ENCODE data around the gene GABBR2.
A peak's percentile ranks its signal among the peaks of the same experiment; 100 is the strongest.

The GABBR2 gene

GRCh38 chr9:98708933-98709911, at the start of gene GABBR2:
GABBR2 (minus strand) TSS chr9:98708935; CDS start chr9:98708737, 198 bp downstream.
- DNase-seq (ENCODE audit: low spot score): no peak

- no peak for DNase-seq (ENCODE audit: low spot score)
These were observed 46.4 kb upstream of the GABBR2 start for GRCh38 chr9:98755006-98755618.

- no peak for DNase-seq (ENCODE audit: low spot score)
These were observed 42.5 kb upstream of the GABBR2 start for GRCh38 chr9:98751210-98751609.

- DNase-seq (ENCODE audit: low spot score): no peak
These were observed 41.8 kb upstream of the GABBR2 start for GRCh38 chr9:98750364-98751060.

- no peak for DNase-seq (ENCODE audit: low spot score)
These were observed 38.7 kb upstream of the GABBR2 start for GRCh38 chr9:98747476-98747875.

DNA sequence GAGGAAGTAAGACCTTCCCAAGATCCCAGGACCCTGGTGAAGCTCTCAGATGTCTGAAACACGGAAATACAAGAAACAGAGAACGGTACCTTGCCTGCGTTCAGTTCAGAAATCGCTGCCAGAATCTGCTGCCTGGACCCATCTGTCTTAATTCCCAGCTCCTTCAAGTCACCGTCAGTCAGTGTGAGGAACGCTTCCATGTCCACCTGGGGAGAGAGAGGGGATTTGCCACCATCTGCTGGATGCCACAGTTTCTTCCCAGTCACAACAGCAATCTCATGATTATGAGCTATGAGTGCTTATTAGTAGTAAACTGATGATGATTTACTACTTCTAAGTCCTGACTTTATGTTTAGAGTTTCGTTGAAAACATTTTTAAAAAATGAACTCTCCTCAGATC, 36.7 kb upstream of the GABBR2 start:
- peak; percentile 84 for DNase-seq (ENCODE audit: low spot score)

GRCh38 chr9:98743818-98744611, 35.3 kb upstream of the GABBR2 start:
- DNase-seq (ENCODE audit: low spot score): no peak

DNA sequence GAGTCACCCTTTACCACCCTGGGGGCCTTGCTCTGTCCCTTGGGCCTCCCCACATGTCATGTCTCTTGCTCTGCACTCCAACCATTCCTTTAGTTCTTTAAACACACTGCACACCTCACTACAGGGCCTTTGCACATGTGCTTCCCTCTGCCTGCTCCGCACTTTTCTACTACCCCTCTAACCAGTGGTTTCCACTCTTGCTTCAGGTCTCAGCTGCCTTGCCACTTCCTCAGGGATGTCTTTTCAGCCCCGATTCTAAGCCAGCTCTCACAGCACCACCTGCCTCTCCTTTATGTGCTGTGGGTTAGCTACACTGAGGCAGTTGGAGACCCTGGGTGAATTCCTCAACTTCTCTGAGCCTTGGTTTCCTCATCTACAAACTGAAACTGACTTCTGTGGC, 34.6 kb upstream of the GABBR2 start:
- DNase-seq (ENCODE audit: low spot score): no peak

DNA sequence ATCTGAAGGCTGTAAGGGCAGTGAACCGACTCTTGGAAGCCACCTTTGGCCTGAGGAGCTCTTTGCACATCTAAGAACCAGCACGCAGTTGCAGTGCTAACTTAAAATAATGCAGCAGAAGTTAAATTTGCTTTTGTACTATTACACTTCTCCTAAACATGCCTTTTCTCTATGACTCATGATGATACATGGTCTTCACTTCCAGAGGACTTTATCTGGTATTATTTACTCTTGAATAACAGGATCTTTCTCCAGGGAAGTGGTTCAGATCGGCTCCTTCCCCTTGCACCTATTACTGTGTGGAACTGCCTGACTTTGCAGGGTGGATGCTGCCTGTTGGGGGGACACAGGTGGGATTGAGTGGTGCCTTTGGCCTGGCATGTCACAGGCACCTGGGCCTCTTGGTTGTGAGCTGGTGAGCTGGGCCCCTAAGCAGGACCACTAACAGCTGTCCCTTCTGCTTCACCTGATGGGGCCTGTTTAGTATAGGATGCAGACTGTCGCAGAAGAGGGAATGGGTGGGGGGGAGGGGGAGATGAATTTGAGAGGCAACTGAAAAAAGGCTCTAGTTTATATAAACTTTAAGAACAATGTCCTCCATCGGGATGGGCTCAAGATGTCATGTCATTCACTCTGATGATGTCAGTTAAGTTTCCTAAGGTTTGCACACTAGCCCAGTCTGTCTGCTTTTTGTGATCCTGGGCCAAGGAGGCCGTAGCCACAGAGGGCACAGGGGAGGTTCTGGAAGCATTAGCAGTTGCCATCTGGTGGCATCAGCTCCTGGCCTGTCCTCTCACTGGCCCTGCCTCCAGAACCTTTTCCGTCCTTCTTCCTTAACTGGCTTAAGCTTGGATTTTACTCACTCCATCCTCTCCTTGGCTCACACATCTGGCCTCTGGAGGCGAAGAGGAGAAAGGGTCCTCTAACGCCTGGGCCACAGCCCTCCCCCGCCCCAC, 33.9 kb upstream of the GABBR2 start:
- peak; percentile 66 for DNase-seq (ENCODE audit: low spot score)

GRCh38 chr9:98740226-98740881, 31.6 kb upstream of the GABBR2 start:
- DNase-seq (ENCODE audit: low spot score): no peak

DNA sequence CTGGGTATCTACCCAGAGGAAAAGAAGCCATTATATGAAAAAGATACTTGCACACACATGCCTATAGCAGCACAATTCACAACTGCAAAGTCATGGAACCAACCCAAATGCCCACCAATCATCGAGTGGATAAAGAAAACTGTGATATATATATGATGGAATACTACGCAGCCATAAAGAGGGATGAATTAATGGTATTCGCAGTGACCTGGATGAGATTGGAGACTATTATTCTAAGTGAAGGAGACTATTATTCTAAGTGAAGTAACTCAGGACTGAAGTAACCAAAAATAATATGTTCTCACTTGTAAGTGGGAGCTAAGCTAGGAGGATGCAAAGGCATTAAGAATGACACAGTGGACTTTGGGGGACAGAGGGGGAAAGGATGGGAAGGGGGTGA, 30.0 kb upstream of the GABBR2 start:
- no peak for DNase-seq (ENCODE audit: low spot score)

- no peak for DNase-seq (ENCODE audit: low spot score)
These were observed 27.5 kb upstream of the GABBR2 start for GRCh38 chr9:98736226-98736625.

DNA sequence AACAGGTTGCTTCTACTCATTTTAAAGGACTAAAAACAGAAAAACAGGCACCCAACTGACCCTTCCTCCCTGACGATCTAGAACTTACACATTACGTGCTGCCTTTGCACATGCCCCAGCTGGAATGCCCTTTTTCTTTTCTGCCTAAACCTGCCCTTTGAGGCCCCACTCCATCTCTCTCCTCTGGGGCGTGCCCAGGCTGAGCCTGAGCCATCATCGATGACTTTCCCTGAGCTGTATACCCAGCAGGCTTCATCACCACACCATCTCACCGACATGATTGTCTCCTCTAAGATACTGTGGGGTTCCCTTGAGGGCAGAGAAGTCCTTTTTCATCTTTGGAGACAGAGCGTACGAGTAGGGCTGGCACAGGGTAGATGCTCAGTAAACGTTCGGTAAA, 24.1 kb upstream of the GABBR2 start:
- no peak for DNase-seq (ENCODE audit: low spot score)

GRCh38 chr9:98732091-98732490, 23.4 kb upstream of the GABBR2 start:
- no peak for DNase-seq (ENCODE audit: low spot score)

DNA sequence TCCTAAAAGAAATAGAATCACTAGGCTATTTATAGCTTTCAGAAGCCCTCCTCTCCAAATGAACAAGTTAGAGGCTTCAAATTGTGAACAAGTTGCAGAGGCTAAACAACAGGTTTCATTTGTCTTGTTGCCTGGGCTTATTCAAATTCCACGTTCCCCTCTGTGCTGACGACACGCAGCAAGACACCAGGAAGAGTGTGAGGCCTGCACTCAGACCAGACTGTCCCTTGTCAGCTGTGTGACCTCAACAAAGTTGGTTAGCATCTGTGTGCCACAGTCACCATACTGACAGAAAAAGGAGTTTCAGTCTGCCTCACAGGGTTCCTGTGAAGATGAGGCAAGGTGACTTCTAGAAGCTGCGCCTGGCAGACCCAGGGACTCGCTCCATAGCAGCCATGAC, 22.1 kb upstream of the GABBR2 start:
- DNase-seq (ENCODE audit: low spot score): no peak

DNA sequence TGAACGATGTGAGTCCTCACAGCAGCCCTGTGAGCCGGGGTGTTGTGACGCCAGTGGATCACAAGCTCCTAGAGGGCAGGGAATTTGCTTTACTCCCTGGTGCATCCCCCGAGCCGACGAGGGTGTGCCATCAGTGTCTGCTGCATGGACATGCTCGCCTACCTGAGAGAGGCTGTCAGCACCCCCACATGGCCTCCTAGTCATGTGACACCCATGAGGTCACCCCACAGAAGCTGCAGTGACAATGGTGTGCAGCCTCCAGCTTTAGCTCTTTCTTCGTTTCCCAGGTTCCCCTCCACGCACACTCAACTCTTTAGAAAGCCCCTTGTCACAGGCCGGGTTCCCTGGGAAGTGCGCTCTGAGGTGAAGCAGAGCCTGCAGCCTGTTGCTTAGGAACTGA, 19.8 kb upstream of the GABBR2 start:
- no peak for DNase-seq (ENCODE audit: low spot score)

DNA sequence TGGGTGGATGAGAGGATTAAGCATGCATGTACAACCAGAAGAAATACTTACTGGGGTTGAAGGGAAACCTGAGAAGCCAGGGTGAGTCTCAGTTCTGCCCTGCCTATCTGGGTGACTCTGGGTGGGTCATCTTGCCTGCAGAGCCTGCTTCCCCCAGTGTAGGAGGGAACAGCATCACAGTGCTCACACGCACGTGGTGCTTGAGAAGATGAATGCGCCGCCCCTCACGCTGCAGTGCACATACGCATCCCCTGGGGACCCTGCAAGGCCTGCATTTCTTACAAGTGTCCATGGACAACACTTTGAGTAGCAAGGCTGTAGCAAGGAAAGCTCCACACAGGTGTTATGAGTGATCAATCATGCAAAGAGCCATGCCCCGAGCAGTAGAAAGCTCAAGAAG, 18.7 kb upstream of the GABBR2 start:
- no peak for DNase-seq (ENCODE audit: low spot score)

GRCh38 chr9:98726735-98727134, 18.0 kb upstream of the GABBR2 start:
- peak; percentile 19 for DNase-seq (ENCODE audit: low spot score)

DNA sequence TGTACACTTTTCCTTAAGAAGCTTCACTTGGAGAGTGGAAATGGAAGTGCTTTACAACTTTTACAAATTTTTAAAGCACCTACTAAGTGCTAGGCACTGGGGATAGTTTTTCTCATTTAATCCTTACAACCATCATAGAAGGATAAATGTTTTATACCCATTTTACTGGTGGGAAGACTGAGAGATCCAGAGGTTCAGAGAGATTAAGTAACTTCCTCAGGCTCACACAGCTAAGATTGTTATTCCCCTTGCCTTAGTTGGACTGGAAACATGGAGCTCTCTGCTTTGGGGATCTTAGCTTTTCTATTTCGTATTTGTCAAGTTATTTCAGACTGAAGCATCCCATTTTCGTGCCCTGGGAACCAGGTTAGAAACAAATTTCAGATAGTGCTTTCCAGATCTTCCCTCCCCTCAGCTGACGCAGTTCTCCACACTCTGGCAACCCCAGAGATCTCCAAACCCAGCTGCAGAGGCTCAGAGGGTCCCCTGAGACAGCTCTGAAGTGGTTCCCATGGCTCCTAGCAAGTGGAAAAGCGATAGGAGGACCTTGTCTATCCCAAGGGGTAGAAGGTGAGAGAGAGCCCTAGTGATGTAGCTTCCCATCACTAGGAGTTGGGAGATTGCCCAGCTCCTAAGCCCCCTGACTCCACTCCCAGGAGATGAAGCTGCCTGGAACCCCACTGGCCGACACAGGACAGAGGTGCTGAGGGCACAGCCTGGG, 16.2 kb upstream of the GABBR2 start:
- DNase-seq (ENCODE audit: low spot score): no peak

- no peak for DNase-seq (ENCODE audit: low spot score)
These were observed 12.9 kb upstream of the GABBR2 start for GRCh38 chr9:98721643-98722042.

All from cerebellar cortex (tissue), 1 donor.